ENCODE data around the gene HECTD3. TPM values are rescaled to one million over a fixed set of nuclear protein-coding genes. Genes with fewer than 3 reads are reported as not detected.
"Not testable (repeated sequence)": the region's sequence is repeated elsewhere in the genome, so short reads cannot be mapped to it uniquely, and the experiment has no call there.

HECTD3 gene
- total RNA-seq, 1 experiment from 2014 or later = 6.9 TPM

DNA sequence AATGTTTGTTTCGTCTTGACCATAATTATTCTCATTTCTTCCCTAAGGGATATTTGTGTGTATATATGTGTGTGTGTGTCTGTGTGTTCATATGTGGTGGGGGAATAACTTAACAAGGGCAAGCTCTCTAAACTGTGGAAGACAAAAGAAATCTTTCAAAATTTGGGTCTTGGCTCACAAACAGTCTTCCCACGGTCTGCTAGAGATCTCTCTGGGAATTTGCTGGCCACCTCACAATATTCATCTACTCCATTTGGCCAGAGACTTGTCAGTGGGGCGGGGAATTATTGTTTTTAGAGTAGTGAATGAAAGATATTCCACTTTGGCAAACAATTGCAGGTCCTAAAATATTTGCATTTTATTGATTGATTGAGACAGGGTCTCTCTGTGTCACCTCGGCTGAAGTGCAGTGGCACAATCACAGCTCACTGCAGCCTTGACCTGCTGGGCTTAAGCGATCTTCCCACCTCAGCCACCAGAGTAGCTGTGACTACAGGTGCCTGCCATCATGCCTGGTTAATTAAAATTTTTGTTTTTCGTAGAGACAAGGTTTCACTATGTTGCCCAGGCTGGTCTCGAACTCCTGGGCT lies 16.7 kb downstream of the HECTD3 start:
- no peaks in the 10 kb centered on the region for H3K27me3 ChIP-seq (ENCODE audit: low read length)

DNA sequence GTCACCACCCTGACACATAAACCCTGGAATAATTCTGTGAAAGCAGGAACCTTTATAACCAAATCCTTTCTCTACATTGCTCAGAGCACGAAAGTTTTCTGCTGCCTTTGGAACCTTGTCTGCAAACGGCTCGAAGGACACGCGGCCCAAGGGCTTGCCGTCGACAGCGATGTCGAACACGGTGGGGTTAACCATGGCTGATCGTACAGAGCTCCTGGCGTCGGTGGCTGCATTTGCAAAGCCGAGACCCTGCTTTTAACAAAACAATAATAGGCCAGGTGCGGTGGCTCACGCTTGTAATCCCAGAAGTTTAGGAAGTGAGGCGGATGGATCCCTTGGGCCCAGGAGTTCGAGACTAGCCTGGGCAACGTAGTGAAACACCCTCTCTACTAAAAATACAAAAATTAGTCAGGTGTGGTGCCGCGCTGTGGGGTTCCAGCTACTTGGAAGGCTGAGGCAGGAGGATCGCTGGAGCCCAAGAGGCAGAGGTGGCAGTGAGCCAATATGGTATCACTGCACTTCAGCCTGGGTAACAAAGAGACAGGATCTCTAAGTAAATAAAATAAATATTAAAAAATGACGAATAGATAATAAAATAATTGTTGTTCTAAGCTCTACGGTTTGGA lies 22.5 kb downstream of the HECTD3 start:
- Histone ChIP-seq H3K9me3 (ENCODE audit: low read length) (no peaks in the 10 kb centered on the region), H3K27ac (ENCODE audit: low read length) (no peak overlapping the region), H3K79me2 (ENCODE audit: low read length) (peaks cover 27% of the 10 kb centered on the region), H3K27me3 (ENCODE audit: low read length) (no peaks in the 10 kb centered on the region), H3K9me2 (replicated peaks; ENCODE audit: insufficient read depth, low read length) (no peaks in the 10 kb centered on the region), H3K9ac (ENCODE audit: low read length) (no peak overlapping the region), H3K4me1 (ENCODE audit: low read length) (peaks cover 21% of the 10 kb centered on the region), H3K36me3 (ENCODE audit: insufficient read depth, low read length) (no peaks in the 10 kb centered on the region), H4K20me1 (ENCODE audit: insufficient read depth, low read depth, low read length) (no peaks in the 10 kb centered on the region), H3K4me2 (ENCODE audit: low read depth, low read length, poor library complexity, severe bottlenecking) (no peak overlapping the region), H2AFZ (ENCODE audit: low read length) (no peak overlapping the region), H3K4me3 (ENCODE audit: low read length) (no peak overlapping the region)
- DNase-seq = no peak

More for the DNA sequence above, 16.7 kb downstream of the HECTD3 start:
- Histone ChIP-seq H3K36me3 (ENCODE audit: insufficient read depth, low read length) (no peaks in the 10 kb centered on the region), H3K4me2 (ENCODE audit: low read depth, low read length, poor library complexity, severe bottlenecking) (no peak overlapping the region), H3K9ac (ENCODE audit: low read length) (no peak overlapping the region), H3K79me2 (ENCODE audit: low read length) (no peaks in the 10 kb centered on the region), H3K9me2 (replicated peaks; ENCODE audit: insufficient read depth, low read length) (no peaks in the 10 kb centered on the region), H3K4me3 (ENCODE audit: low read length) (no peak overlapping the region), H3K9me3 (ENCODE audit: low read length) (no peaks in the 10 kb centered on the region), H4K20me1 (ENCODE audit: insufficient read depth, low read depth, low read length) (no peaks in the 10 kb centered on the region), H3K4me1 (ENCODE audit: low read length) (peaks cover 4% of the 10 kb centered on the region), H2AFZ (ENCODE audit: low read length) (no peak overlapping the region), H3K27ac (ENCODE audit: low read length) (no peak overlapping the region)
- no peak for DNase-seq

DNA sequence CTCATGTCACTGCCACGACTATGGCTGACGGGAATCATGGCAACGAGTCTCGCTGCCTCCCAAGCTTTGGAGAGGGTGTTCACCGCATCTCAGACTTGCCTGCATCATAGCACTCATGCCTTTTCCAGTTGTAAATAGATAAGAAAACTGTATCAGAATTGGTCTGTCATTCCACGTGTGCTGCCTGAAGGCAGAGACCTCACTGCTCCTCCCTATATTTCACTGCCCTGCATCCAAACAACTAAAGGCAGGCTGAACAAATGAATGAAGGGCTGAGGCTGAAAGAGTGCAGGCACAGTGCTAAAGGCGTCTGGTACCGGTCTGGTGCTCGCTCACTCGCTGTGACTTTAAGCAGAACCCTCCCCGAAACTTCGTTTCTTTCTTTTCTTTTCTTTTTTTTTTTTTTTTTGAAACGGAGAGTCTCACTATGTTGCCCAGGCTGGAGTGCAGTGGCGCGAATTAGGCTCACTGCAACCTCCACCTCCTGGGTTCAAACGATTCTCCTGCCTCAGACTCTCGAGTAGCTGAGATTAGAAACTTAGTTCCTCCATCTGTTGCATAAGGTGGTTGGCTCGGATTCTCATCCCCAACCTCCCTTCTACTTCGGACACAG lies 25.3 kb downstream of the HECTD3 start:
- Histone ChIP-seq H3K27ac (ENCODE audit: low read length) (no peak overlapping the region; the same call in 1 of the 2 replicates), H3K4me2 (ENCODE audit: low read depth, low read length, poor library complexity, severe bottlenecking) (peak overlapping the region; percentile 96), H3K9me2 (replicated peaks; ENCODE audit: insufficient read depth, low read length) (no peaks in the 10 kb centered on the region), H3K79me2 (ENCODE audit: low read length) (peaks cover 44% of the 10 kb centered on the region), H3K9me3 (ENCODE audit: low read length) (no peaks in the 10 kb centered on the region), H3K36me3 (ENCODE audit: insufficient read depth, low read length) (0 out of 2 replicates have a peak, but pooled peaks cover 2% of the 10 kb centered on the region), H2AFZ (ENCODE audit: low read length) (peak overlapping the region; percentile 86; the same call in 1 of the 2 replicates), H4K20me1 (ENCODE audit: insufficient read depth, low read depth, low read length) (no peaks in the 10 kb centered on the region), H3K4me3 (ENCODE audit: low read length) (peak overlapping the region; percentile 90), H3K27me3 (ENCODE audit: low read length) (no peaks in the 10 kb centered on the region), H3K4me1 (ENCODE audit: low read length) (peaks cover 20% of the 10 kb centered on the region), H3K9ac (ENCODE audit: low read length) (peak overlapping the region; percentile 89)
- DNase-seq = no peak

DNA sequence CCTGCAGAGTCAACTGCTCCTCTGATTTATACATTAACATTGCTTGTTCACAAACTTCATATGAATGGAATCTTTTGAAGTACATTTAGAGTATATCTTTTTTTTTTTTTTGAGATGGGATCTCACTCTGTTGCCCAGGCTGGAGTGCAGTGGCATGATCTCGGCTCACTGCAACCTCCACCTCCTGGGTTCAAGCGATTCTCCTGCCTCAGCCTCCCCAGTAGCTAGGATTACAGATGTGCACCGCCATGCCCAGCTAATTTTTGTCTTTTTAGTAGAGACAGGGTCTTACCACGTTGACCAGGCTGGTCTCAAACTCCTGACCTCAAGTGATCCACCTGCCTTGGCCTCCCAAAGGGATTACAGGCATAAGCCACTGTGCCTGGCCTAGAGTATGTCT lies 33.8 kb downstream of the HECTD3 start:
- H3K9ac ChIP-seq (ENCODE audit: low read length) = not testable (repeated sequence)

DNA sequence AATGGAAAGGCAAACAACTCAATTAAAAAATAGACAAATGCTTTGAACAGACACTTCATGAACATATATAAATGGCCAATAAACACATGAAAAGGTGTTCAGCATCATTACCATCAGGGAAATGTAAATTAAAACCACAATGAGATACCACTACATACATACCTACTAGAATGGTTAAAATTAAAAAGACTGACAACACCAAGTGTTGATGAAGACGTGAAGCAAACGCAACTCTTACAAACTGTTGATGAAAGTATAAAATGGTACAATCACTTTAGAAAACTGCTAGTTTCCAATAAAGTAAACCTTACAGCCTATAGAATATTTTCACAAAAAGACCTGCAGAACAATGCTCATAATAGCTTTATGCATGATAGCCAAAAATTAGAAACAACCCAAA lies 34.9 kb downstream of the HECTD3 start:
- Histone ChIP-seq H3K9ac (ENCODE audit: low read length) (no peak overlapping the region), H3K4me3 (ENCODE audit: low read length) (no peak overlapping the region), H3K4me2 (ENCODE audit: low read depth, low read length, poor library complexity, severe bottlenecking) (no peak overlapping the region), H3K9me3 (ENCODE audit: low read length) (no peaks in the 10 kb centered on the region), H3K36me3 (ENCODE audit: insufficient read depth, low read length) (peaks cover 33% of the 10 kb centered on the region), H3K4me1 (ENCODE audit: low read length) (peaks cover 4% of the 10 kb centered on the region; the same call in 1 of the 2 replicates), H4K20me1 (ENCODE audit: insufficient read depth, low read depth, low read length) (no peaks in the 10 kb centered on the region), H2AFZ (ENCODE audit: low read length) (no peak overlapping the region), H3K27me3 (ENCODE audit: low read length) (no peaks in the 10 kb centered on the region), H3K27ac (ENCODE audit: low read length) (no peak overlapping the region), H3K79me2 (ENCODE audit: low read length) (peaks cover 27% of the 10 kb centered on the region), H3K9me2 (replicated peaks; ENCODE audit: insufficient read depth, low read length) (no peaks in the 10 kb centered on the region)
- no peak for DNase-seq

More for the DNA sequence above, 33.8 kb downstream of the HECTD3 start:
- not testable (repeated sequence) for H3K4me3 ChIP-seq (ENCODE audit: low read length); H3K4me1 ChIP-seq (ENCODE audit: low read length); H2AFZ ChIP-seq (ENCODE audit: low read length); H3K4me2 ChIP-seq (ENCODE audit: low read depth, low read length, poor library complexity, severe bottlenecking); H3K27me3 ChIP-seq (ENCODE audit: low read length); H3K9me2 ChIP-seq (replicated peaks; ENCODE audit: insufficient read depth, low read length); DNase-seq; H3K27ac ChIP-seq (ENCODE audit: low read length); H4K20me1 ChIP-seq (ENCODE audit: insufficient read depth, low read depth, low read length); H3K9me3 ChIP-seq (ENCODE audit: low read length)
- Histone ChIP-seq H3K79me2 (ENCODE audit: low read length) (peaks cover 29% of the 10 kb centered on the region), H3K36me3 (ENCODE audit: insufficient read depth, low read length) (peaks cover 33% of the 10 kb centered on the region)

DNA sequence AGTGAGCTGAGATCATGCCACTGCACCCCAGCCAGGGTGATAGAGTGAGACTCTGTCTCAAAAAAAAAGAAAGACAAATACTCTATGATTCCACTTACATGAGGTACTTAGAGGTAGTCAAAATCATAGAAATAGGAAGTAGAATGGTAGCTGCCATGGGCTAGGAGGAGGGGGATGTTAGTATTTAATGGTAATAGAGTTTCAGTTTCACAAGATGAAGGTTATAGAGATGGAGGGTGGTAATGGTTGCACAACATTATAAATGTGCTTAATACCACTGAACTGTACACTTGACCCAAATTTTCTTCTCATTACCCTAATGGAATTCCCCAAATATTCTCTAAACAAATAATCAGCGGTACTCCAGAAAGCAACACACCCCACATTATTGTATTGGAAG lies 37.5 kb downstream of the HECTD3 start:
- Histone ChIP-seq H3K4me1 (ENCODE audit: low read length) (peaks cover 4% of the 10 kb centered on the region; the same call in 1 of the 2 replicates), H3K27me3 (ENCODE audit: low read length) (no peaks in the 10 kb centered on the region), H3K36me3 (ENCODE audit: insufficient read depth, low read length) (peaks cover 37% of the 10 kb centered on the region), H3K9ac (ENCODE audit: low read length) (no peak overlapping the region), H2AFZ (ENCODE audit: low read length) (no peak overlapping the region), H3K4me3 (ENCODE audit: low read length) (no peak overlapping the region), H3K9me2 (replicated peaks; ENCODE audit: insufficient read depth, low read length) (no peaks in the 10 kb centered on the region), H3K9me3 (ENCODE audit: low read length) (no peaks in the 10 kb centered on the region), H3K4me2 (ENCODE audit: low read depth, low read length, poor library complexity, severe bottlenecking) (no peak overlapping the region), H3K27ac (ENCODE audit: low read length) (no peak overlapping the region), H3K79me2 (ENCODE audit: low read length) (peaks cover 35% of the 10 kb centered on the region), H4K20me1 (ENCODE audit: insufficient read depth, low read depth, low read length) (no peaks in the 10 kb centered on the region)
- no peak for DNase-seq

DNA sequence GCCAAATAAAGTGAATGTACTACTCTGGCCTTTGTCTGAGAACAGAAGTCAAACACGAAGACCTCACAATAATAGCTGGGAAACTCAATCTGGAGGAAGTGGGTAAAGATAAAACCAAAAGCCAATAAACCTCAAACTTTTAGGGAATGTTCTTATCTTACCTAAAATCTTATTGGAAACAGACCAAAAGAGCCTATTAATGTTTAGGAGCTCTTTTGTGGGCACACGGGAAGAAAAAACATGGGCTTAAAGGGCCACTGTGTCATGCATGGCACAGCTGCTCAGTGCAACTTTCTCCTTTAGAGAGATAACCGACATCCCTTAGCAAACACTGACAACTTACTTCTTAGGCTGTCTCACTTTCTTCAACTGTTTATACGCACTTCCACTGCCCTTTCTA lies 40.8 kb downstream of the HECTD3 start:
- DNase-seq = no peak
- no peak overlapping the region for H3K27ac ChIP-seq (ENCODE audit: low read length)
- H3K79me2 ChIP-seq (ENCODE audit: low read length) = peaks cover 33% of the 10 kb centered on the region
- H3K4me1 ChIP-seq (ENCODE audit: low read length) = peaks cover 4% of the 10 kb centered on the region; the same call in 1 of the 2 replicates
- H3K27me3 ChIP-seq (ENCODE audit: low read length) = no peaks in the 10 kb centered on the region
- no peaks in the 10 kb centered on the region for H3K9me2 ChIP-seq (replicated peaks; ENCODE audit: insufficient read depth, low read length)
- H3K4me3 ChIP-seq (ENCODE audit: low read length) = no peak overlapping the region
- no peak overlapping the region for H2AFZ ChIP-seq (ENCODE audit: low read length)
- no peak overlapping the region for H3K4me2 ChIP-seq (ENCODE audit: low read depth, low read length, poor library complexity, severe bottlenecking)
- H3K9ac ChIP-seq (ENCODE audit: low read length) = no peak overlapping the region
- no peaks in the 10 kb centered on the region for H3K9me3 ChIP-seq (ENCODE audit: low read length)
- H3K36me3 ChIP-seq (ENCODE audit: insufficient read depth, low read length) = peaks cover 11% of the 10 kb centered on the region; the same call in 1 of the 2 replicates
- no peaks in the 10 kb centered on the region for H4K20me1 ChIP-seq (ENCODE audit: insufficient read depth, low read depth, low read length)

DNA sequence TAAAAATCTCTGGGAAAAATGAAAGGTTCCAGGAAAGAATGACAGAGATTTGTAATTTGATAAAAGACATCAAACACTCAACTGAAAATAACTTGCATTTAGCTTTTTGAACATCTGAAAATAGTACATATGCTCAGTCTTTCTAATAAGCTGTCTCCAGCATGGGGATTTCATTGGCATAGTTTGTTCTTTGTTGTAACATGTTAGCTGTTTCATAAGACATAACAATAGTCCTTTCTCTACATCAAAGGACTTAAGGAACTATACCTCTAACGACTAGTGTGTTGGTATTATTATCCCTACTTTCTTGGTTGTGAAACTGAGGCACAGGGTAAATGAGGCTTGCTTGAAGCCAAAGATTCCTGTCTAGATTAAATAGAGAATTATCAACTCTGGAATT lies 46.7 kb downstream of the HECTD3 start:
- Histone ChIP-seq H3K79me2 (ENCODE audit: low read length) (peaks cover 61% of the 10 kb centered on the region), H4K20me1 (ENCODE audit: insufficient read depth, low read depth, low read length) (no peaks in the 10 kb centered on the region), H3K4me1 (ENCODE audit: low read length) (no peaks in the 10 kb centered on the region), H3K36me3 (ENCODE audit: insufficient read depth, low read length) (peaks cover 8% of the 10 kb centered on the region; the same call in 1 of the 2 replicates), H3K4me2 (ENCODE audit: low read depth, low read length, poor library complexity, severe bottlenecking) (no peak overlapping the region), H3K9me2 (replicated peaks; ENCODE audit: insufficient read depth, low read length) (no peaks in the 10 kb centered on the region), H3K4me3 (ENCODE audit: low read length) (no peak overlapping the region), H3K9ac (ENCODE audit: low read length) (no peak overlapping the region), H3K9me3 (ENCODE audit: low read length) (no peaks in the 10 kb centered on the region), H2AFZ (ENCODE audit: low read length) (no peak overlapping the region), H3K27me3 (ENCODE audit: low read length) (no peaks in the 10 kb centered on the region), H3K27ac (ENCODE audit: low read length) (no peak overlapping the region)
- no peak for DNase-seq
